HEK293 (cell line): ENCODE data around the gene ARHGAP26.

Experiments used
- CTCF ChIA-PET: fragments of 350-600 bp; formaldehyde crosslinking; extraction: SDS; loops from one replicate; lab custom pipeline; 2021; ENCODE audit warnings: antibody characterized with exemption; lab: Yijun Ruan, JAX
- POLR2A ChIA-PET: fragments of 300-600 bp; formaldehyde crosslinking; extraction: SDS; loops from one replicate; lab custom pipeline; 2020; ENCODE audit warnings: antibody characterized with exemption, inconsistent platforms; lab: Yijun Ruan, JAX
- H3K27ac ChIP-seq: fragments of 200-500 bp; sonication (Bioruptor generic); 2 replicates; pipeline ENCODE4 v1.5.1; 2014; ENCODE audit warnings: low read depth, low read length, control low read depth, inconsistent platforms; ENCODE audit errors: extremely low read depth
- H3K36me3 ChIP-seq, 2 experiments: fragments of 200-500 bp in 1 of 2; sonication (Bioruptor generic) in 1 of 2; 1 replicate in 1 of 2; 2 replicates in 1 of 2; pipeline ENCODE4 v1.5.1; 2014 to 2017; ENCODE audit warnings: inconsistent platforms in 2 of 2, low read length in 2 of 2; ENCODE audit not compliant: control insufficient read depth in 2 of 2, insufficient read depth in 1 of 2
- H3K4me1 ChIP-seq: fragments of 200-500 bp; sonication (Bioruptor generic); 2 replicates; pipeline ENCODE4 v1.5.1; 2014; ENCODE audit warnings: mild to moderate bottlenecking, low read length, inconsistent platforms; ENCODE audit not compliant: control insufficient read depth, insufficient read depth
- H3K4me3 ChIP-seq: 2 replicates; pipeline ENCODE4 v1.5.1; 2011; ENCODE audit warnings: low read depth, mild to moderate bottlenecking, control low read depth, low read length, moderate library complexity
- H3K9me3 ChIP-seq: fragments of 200-500 bp; sonication (Bioruptor generic); 2 replicates; pipeline ENCODE4 v1.5.1; 2014; ENCODE audit warnings: low read depth, low read length, inconsistent platforms; ENCODE audit not compliant: control insufficient read depth, insufficient read depth
- GLI4 ChIP-seq: fragments of 450-650 bp; formaldehyde crosslinking; IDR thresholded peaks from 2 replicates; pipeline ENCODE4 v1.5.1; 2016; ENCODE audit warnings: missing biosample characterization, missing genetic modification characterization
- MYNN ChIP-seq: fragments of 450-650 bp; formaldehyde crosslinking; IDR thresholded peaks from 2 replicates; pipeline ENCODE4 v1.5.1; 2016; ENCODE audit warnings: missing biosample characterization, missing genetic modification characterization, borderline replicate concordance
- PRDM4 ChIP-seq: fragments of 450-650 bp; formaldehyde crosslinking; IDR thresholded peaks from 2 replicates; pipeline ENCODE4 v1.5.1; 2017; ENCODE audit warnings: missing biosample characterization, missing genetic modification characterization
- ZBTB17 ChIP-seq: fragments of 450-650 bp; formaldehyde crosslinking; IDR thresholded peaks from 2 replicates; pipeline ENCODE4 v1.5.1; 2016; ENCODE audit warnings: missing biosample characterization, missing genetic modification characterization
- ZIC2 ChIP-seq: fragments of 450-650 bp; formaldehyde crosslinking; IDR thresholded peaks from 2 replicates; pipeline ENCODE4 v1.5.1; 2016; ENCODE audit warnings: missing biosample characterization, missing genetic modification characterization
- ZNF133 ChIP-seq: fragments of 450-650 bp; formaldehyde crosslinking; IDR thresholded peaks from 2 replicates; pipeline ENCODE4 v1.5.1; 2016; ENCODE audit warnings: missing biosample characterization, missing genetic modification characterization
- ZNF146 ChIP-seq: fragments of 450-650 bp; formaldehyde crosslinking; IDR thresholded peaks from 2 replicates; pipeline ENCODE4 v1.5.1; 2016; ENCODE audit warnings: missing biosample characterization, missing genetic modification characterization
- ZNF184 ChIP-seq: fragments of 450-650 bp; IDR thresholded peaks from 2 replicates; pipeline ENCODE4 v1.5.1; 2018; ENCODE audit warnings: missing biosample characterization, mild to moderate bottlenecking, missing genetic modification characterization
- ZNF23 ChIP-seq: fragments of 450-650 bp; formaldehyde crosslinking; IDR thresholded peaks from 2 replicates; pipeline ENCODE4 v1.5.1; 2016; ENCODE audit warnings: missing biosample characterization, missing genetic modification characterization, borderline replicate concordance
- ZNF292 ChIP-seq: fragments of 450-650 bp; formaldehyde crosslinking; IDR thresholded peaks from 2 replicates; pipeline ENCODE4 v1.5.1; 2016; ENCODE audit warnings: low read depth, missing biosample characterization, missing genetic modification characterization, borderline replicate concordance
- ZNF302 ChIP-seq: fragments of 450-650 bp; formaldehyde crosslinking; IDR thresholded peaks from 2 replicates; pipeline ENCODE4 v1.5.1; 2016; ENCODE audit warnings: missing biosample characterization, missing genetic modification characterization, low read depth
- ZNF48 ChIP-seq: fragments of 450-650 bp; formaldehyde crosslinking; IDR thresholded peaks from 2 replicates; pipeline ENCODE4 v1.5.1; 2016; ENCODE audit warnings: missing biosample characterization, missing genetic modification characterization
- ZNF514 ChIP-seq: fragments of 450-650 bp; formaldehyde crosslinking; IDR thresholded peaks from 2 replicates; pipeline ENCODE4 v1.5.1; 2016; ENCODE audit warnings: missing biosample characterization, missing genetic modification characterization
- ZNF521 ChIP-seq: fragments of 450-650 bp; formaldehyde crosslinking; IDR thresholded peaks from 2 replicates; pipeline ENCODE4 v1.5.1; 2017; ENCODE audit warnings: missing biosample characterization, mild to moderate bottlenecking, missing genetic modification characterization
- ZNF629 ChIP-seq: fragments of 450-650 bp; formaldehyde crosslinking; IDR thresholded peaks from 2 replicates; pipeline ENCODE4 v1.5.1; 2017; ENCODE audit warnings: missing biosample characterization, missing genetic modification characterization
- ZNF639 ChIP-seq: fragments of 450-650 bp; formaldehyde crosslinking; IDR thresholded peaks from 2 replicates; pipeline ENCODE4 v1.5.1; 2016; ENCODE audit warnings: missing biosample characterization, missing genetic modification characterization
- ZNF677 ChIP-seq: fragments of 450-650 bp; IDR thresholded peaks from 2 replicates; pipeline ENCODE4 v1.5.0; 2018; ENCODE audit warnings: missing biosample characterization, mild to moderate bottlenecking, missing genetic modification characterization, moderate library complexity
- ZNF76 ChIP-seq: fragments of 450-650 bp; formaldehyde crosslinking; IDR thresholded peaks from 2 replicates; pipeline ENCODE4; 2016; ENCODE audit warnings: low read depth, missing biosample characterization, missing genetic modification characterization, borderline replicate concordance
- ZNF768 ChIP-seq: fragments of 450-650 bp; formaldehyde crosslinking; IDR thresholded peaks from 2 replicates; pipeline ENCODE4 v1.5.1; 2018; ENCODE audit warnings: missing biosample characterization, mild to moderate bottlenecking, missing genetic modification characterization
- ZNF791 ChIP-seq: fragments of 450-650 bp; formaldehyde crosslinking; IDR thresholded peaks from 2 replicates; pipeline ENCODE4 v1.5.1; 2016; ENCODE audit warnings: missing biosample characterization, missing genetic modification characterization
- ZXDB ChIP-seq: fragments of 450-650 bp; formaldehyde crosslinking; IDR thresholded peaks from 2 replicates; pipeline ENCODE4 v1.5.1; 2016; ENCODE audit warnings: missing biosample characterization, missing genetic modification characterization
- TF ChIP-seq, protein P1 (sequence below): fragments of 450-650 bp; formaldehyde crosslinking; IDR thresholded peaks from 2 replicates; pipeline ENCODE4 v1.5.1; 2017; ENCODE audit warnings: missing biosample characterization, missing genetic modification characterization

Gene ARHGAP26

DNA sequence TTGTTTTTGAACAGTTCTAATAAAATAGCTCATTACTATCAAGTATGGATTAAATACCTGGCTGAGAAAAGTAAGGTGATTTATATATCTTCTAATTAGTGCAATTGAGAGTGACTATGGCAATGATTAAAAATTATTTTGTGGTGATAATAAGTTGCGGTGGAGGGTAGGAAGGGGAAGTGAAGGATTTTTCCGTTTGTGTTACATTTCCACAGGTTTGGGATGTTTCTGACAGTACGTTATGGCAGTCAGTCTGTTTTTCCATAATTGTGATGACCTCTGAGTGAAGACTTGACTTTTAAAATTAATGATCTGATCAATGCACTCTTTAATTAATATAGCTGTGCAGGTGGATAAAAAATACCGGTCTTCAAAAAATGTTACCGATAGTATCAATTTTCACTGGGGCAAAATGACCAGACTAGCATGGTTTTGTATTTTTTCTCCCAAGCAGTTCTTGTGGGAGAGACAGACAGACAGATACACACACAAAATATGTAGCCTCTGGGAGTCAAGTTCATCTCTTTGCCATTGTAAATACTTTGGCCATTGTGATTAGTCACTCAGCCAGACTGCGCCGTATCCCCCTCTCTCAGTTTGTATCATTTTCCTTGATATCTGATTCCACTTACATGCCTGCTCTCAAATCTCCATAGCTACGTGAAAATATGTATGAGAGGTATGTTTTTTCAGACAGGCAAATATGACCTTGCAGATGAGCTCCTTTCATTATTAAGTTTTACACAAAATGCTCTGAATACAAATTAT, 60.2 kb downstream of the ARHGAP26 start:
- H3K4me1 ChIP-seq, result peaks cover 39% of the 10 kb centered on the region
- CTCF ChIA-PET, result interaction anchor here (0.7 to 0.9 kb wide), 2 partner anchors 117 to 408 kb away, joined by 3 read pairs; no protein-coding TSS in a partner anchor
- no peak overlapping the region for H3K4me3 ChIP-seq
- no peak overlapping the region for H3K27ac ChIP-seq
- POLR2A ChIA-PET, result no interaction called here
- no peaks in the 10 kb centered on the region for H3K9me3 ChIP-seq
- TF ChIP-seq GLI4 (tag by site-specific recombination), result no peak
- TF ChIP-seq ZNF302 (tag by site-specific recombination), result no peak
- no peak for TF ChIP-seq ZNF629
- TF ChIP-seq ZNF791 (tag by site-specific recombination), result no peak
- no peak for TF ChIP-seq ZNF639 (tag by site-specific recombination)
- no peak for TF ChIP-seq ZNF76 (tag by site-specific recombination)
- no peak for TF ChIP-seq ZNF768 (tag by site-specific recombination)
- no peak for TF ChIP-seq ZNF23 (tag by site-specific recombination)
- TF ChIP-seq ZNF48 (tag by site-specific recombination), result no peak
- TF ChIP-seq ZNF146 (tag by site-specific recombination), result no peak
- no peak for TF ChIP-seq ZXDB (tag by site-specific recombination)
- no peak for TF ChIP-seq ZNF521 (tag by site-specific recombination)
- TF ChIP-seq, protein P1, sequence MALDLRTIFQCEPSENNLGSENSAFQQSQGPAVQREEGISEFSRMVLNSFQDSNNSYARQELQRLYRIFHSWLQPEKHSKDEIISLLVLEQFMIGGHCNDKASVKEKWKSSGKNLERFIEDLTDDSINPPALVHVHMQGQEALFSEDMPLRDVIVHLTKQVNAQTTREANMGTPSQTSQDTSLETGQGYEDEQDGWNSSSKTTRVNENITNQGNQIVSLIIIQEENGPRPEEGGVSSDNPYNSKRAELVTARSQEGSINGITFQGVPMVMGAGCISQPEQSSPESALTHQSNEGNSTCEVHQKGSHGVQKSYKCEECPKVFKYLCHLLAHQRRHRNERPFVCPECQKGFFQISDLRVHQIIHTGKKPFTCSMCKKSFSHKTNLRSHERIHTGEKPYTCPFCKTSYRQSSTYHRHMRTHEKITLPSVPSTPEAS (tag by site-specific recombination), result no peak
- no peak for TF ChIP-seq ZNF292
- TF ChIP-seq ZNF133 (tag by site-specific recombination), result no peak
- TF ChIP-seq MYNN, result no peak
- TF ChIP-seq ZNF514 (tag by site-specific recombination), result no peak
- no peak for TF ChIP-seq ZIC2 (tag by site-specific recombination)
- no peak for TF ChIP-seq ZNF184 (tag by site-specific recombination)
- no peaks in the 10 kb centered on the region for H3K36me3 ChIP-seq

- ChIA-PET POLR2A (interaction anchor here (1.9 kb wide), 1 partner anchor 61 kb away, joined by 7 read pairs; the partner anchor contains the start of gene ARHGAP26), CTCF (interaction anchor here (0.7 kb wide), 1 partner anchor 408 kb away, joined by 3 read pairs; no protein-coding TSS in a partner anchor)
These were observed 60.8 kb downstream of the ARHGAP26 start for GRCh38 chr5:142831009-142831383.

More at GRCh38 chr5:142831009-142831383, 60.8 kb downstream of the ARHGAP26 start:
- H3K36me3 ChIP-seq, result no peaks in the 10 kb centered on the region
- TF ChIP-seq PRDM4 (tag by site-specific recombination) (peak; percentile 69; the same call in 1 of the 2 replicates), ZNF677 (peak; percentile 85), ZBTB17 (tag by site-specific recombination) (peak; percentile 77), ZNF629 (no peak)
- no peak overlapping the region for H3K27ac ChIP-seq
- H3K4me1 ChIP-seq, result peaks cover 33% of the 10 kb centered on the region
- H3K4me3 ChIP-seq, result no peak overlapping the region
- no peaks in the 10 kb centered on the region for H3K9me3 ChIP-seq
